ENCODE results near the gene AKAP6.

The AKAP6 gene

DNA sequence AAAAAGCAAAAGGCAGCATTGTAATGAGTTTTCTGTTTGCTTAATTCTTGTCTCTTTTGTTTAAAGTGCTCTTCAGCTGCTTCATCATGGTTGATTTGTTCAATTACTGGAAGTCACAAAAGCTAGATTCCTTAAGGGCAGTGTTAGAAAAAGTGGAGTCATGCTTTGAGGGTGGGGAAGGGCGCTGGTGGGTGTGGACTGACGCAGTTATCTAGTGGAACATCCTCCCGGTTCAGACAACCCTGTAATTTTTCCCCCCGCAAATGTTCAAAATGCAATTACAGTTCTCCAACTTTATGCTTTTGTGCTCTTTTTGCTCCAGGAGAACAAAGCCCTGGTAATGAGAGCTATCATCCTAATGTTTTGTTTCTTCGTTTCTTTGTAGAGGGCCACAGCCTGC is 2.1 kb downstream of the AKAP6 start:
- no peak for TF ChIP-seq CTCF (conservative IDR thresholded peaks at IDR 0.05; ENCODE audit: low read length)
- DNase-seq (ENCODE audit: low read depth): no peak
- no peak overlapping the region for H3K4me3 ChIP-seq (ENCODE audit: low read length)

- no peak for DNase-seq (ENCODE audit: low read depth)
- no peak for TF ChIP-seq CTCF (conservative IDR thresholded peaks at IDR 0.05; ENCODE audit: low read length)
Measured at GRCh38 chr14:32332415-32333316, 3.6 kb downstream of the AKAP6 start.

DNA sequence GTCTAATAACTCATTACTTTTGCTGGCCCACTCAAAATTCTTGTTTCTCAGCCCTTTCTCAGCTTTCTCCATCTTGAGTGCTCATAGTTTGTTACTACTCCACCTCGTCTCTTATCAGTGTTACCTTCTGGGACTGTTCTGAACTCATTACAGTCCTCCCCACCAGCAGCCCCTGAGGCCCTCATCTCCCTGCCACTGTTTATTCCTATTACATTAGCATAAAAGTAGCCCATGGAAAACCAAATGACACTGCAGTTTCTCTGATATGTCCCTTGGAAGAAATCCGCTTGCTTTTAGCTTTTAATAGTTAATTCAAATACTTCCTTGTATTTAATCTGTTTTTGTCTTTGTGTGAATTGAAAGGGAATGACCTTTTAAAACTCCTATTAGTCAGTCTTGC is 7.6 kb downstream of the AKAP6 start:
- no peak for TF ChIP-seq CTCF (conservative IDR thresholded peaks at IDR 0.05; ENCODE audit: low read length)
- DNase-seq (ENCODE audit: low read depth): no peak
- no peak overlapping the region for H3K4me3 ChIP-seq (ENCODE audit: low read length)

More at GRCh38 chr14:32332415-32333316, 3.6 kb downstream of the AKAP6 start:
- no peak overlapping the region for H3K4me3 ChIP-seq (ENCODE audit: low read length)

- TF ChIP-seq CTCF (conservative IDR thresholded peaks at IDR 0.05; ENCODE audit: low read length): no peak
- H3K4me3 ChIP-seq (ENCODE audit: low read length): no peak overlapping the region
- DNase-seq (ENCODE audit: low read depth): no peak
Measured at GRCh38 chr14:32337759-32338158, 8.7 kb downstream of the AKAP6 start.

GRCh38 chr14:32339188-32339587 is 10.1 kb downstream of the AKAP6 start:
- no peak for TF ChIP-seq CTCF (conservative IDR thresholded peaks at IDR 0.05; ENCODE audit: low read length)
- no peak for DNase-seq (ENCODE audit: low read depth)

DNA sequence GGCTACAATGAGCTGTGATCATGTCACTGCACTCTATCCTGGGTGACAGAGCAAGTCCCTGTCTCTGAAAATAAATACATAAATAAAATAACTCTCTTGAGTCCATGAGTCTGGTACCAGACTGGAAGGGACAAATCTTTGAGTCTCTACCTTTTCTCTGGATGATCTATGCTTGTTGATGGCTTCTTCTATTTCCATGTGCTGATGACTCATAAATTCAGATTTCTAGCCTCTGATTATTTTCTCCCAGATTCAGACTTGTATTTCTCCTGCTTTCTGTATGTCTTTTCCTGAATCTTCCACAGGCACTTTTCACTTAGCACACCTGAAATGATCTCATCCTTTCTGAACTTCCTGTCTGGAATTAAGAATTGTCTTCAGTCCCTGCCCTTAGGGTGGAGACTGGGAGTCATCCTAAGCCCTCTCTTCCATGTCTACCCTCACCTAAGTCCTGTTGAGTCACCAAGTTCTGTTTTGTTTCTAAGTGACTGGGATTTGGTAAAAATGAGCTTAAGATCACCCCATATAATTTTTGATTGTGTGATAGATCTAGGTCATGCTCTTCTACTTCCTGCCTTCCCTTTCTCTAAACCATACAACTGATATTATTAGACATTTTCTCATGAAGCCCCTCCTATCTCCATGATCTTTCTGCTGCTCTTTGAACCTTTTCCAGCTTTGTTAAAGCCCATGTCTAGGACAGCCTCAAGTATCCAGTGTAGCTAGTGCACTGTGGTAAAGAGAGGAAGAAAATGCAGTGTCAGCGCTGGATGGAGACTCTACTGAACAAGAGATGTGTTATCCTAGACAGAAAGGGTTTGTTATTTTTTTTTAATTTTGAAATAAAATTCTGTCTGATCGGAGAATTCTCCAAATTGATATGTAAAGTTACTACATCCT is 13.1 kb downstream of the AKAP6 start:
- TF ChIP-seq CTCF (conservative IDR thresholded peaks at IDR 0.05; ENCODE audit: low read length): no peak
- DNase-seq (ENCODE audit: low read depth): no peak
- no peak overlapping the region for H3K4me3 ChIP-seq (ENCODE audit: low read length)

More at GRCh38 chr14:32339188-32339587, 10.1 kb downstream of the AKAP6 start:
- no peak overlapping the region for H3K4me3 ChIP-seq (ENCODE audit: low read length)
